Stimulated activated CD8-positive, alpha-beta memory T cell treated with anti-CD3 and anti-CD28 coated beads, Interleukin-4, amount 100 ng/mL, for 24 hours (primary cell): ENCODE measurements around the gene RUNX1.

Source experiments
- DNase-seq: peaks from one replicate; pipeline ENCODE4 v3.0.0-alpha.2; 2020; ENCODE audit warnings: low read depth

The RUNX1 gene

DNA sequence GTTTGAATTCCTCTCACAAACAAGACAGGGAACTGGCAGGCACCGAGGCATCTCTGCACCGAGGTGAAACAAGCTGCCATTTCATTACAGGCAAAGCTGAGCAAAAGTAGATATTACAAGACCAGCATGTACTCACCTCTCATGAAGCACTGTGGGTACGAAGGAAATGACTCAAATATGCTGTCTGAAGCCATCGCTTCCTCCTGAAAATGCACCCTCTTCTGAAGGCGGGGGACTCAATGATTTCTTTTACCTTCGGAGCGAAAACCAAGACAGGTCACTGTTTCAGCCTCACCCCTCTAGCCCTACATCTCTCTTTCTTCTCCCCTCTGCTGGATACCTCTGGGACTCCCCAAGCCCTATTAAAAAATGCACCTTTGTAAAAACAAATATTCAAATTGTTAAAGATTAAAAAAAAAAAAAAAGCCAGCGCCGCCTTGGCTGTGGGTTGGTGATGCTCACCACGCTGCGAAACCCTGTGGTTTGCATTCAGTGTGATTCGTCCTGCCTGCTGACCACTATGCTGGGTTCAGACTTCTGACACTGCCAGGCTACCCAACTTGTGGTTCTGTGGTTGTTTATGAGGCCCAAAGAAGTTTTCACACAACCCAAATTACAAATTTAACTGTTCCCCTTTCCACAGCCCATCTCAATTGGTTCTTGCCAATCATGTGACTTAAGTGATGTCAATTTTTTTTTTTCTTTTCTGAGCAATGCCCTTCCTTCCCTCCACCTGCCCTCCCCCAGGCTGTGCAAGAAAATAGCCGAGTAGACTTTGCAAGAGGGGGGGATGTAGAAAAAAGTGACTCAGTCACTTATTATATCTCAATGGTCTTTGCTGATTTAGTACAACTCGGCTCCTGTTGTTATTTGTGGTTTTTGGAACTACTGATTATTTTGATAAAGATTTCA is at the start of gene RUNX1:
TSS of gene RUNX1 (minus strand) at position 597 of the 912 bp plus-strand sequence.
- DNase-seq: peak; percentile 69

DNA sequence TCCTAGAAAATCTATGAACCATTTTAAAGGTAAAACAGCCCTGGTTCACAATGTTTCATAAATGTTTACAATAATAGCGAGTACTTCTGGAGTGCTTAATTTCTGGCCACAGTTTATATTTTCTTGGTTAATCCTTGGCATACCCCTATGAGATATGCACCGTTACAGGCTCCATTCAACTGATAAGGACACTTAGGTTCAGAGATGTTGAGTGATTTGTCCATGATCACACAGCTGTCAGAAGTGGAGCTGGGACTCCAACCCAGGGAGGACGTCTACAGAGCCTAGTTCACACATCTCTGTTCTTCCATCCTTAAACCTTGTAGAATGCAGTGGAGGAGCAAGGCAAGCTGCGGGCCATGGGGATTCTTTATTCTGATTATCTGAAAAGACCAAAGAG is 48.4 kb upstream of the RUNX1 start:
- DNase-seq: no peak

DNA sequence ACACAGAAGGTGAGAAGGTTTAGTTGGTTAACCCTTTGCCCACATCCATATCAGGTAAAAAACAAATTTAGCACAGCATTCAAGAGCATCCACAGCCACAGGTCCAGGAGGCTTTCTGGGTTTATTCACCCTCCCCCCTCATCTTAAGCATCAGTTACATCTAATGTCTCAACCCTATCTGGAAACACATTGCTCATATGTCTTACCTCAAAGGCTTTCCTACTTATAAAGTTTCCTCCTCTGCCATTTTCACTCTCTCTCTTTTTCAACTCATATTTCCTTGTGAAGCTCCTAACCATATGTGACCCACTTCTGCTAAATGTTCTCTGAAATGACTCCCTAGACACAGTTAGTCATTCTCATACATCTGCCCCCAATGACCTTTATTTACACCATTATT is 47.9 kb upstream of the RUNX1 start:
- no peak for DNase-seq

DNA sequence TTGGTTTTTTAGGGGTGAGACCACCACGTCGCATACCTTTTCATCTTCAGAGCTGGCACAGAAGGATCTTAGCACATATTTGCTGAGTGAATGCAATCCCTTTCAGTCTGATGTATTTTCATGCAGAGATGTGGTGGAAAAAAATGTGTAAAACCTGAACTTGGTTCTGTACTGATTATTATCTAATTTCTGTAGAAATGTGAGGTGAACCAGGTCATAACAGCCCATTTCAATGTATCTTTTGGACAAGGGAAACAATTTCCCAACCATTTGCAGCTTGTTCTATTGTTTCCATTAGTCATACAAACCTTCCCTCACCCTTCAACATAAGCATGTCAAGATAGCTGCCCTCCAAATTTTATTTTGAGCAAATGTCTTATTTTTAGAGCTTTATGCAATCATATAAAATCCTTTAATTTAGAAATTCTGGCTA is 46.8 kb upstream of the RUNX1 start:
- no peak for DNase-seq

DNA sequence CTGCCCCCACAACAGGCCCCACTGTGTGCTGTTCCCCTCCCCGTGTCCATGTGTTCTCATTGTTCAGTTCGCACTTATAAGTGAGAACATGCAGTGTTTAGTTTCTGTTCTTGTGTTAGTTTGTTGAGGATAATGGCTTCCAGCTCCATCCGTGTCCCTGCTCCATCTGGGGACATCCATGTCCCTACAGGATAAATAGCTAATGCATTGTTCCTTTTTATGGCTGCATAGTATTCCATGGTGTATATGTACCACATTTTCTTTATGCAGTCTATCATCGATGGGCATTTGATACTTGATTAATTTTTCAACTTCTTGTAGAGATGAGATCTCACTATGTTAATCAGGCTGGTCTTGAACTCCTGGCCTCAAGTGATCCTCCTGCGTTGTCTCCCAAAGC is 44.4 kb upstream of the RUNX1 start:
- no peak for DNase-seq

DNA sequence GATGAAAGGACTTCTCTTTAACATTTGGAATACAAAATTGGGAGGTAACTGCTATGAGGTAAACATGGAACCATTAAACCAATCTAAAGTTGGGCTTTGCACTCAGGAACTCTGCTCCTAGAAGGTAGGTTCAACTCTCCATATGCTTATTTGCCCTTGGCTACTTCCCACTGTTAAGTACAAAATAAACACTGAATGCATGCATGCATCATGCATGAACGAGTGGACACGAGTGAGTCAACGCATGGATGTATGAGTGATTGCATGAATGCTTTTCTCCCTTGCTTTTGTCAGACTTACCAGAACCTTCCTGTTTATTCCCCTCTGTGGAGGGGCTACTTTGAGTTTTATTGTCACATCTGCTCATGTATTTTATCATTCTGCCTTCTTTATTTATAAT is 42.4 kb upstream of the RUNX1 start:
- DNase-seq: no peak

DNA sequence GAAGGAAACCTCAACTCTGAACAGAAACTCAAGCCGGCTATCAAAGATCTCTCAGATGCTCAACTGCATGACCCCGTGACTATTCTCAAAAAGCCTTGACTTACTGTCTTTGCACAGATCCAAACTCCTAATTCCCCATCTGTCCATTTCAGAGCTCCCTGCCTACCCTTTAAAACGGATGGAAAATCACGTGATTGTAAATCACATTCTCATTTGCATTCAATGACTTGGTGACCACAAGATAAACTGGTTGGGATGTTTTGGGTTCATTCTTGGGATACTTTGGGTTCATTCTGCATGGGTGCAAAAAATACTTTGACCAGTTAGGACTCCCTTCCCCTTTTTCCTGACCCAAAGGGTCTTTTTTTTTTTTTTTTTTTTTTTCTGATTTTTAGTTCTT is 41.3 kb upstream of the RUNX1 start:
- DNase-seq: no peak

DNA sequence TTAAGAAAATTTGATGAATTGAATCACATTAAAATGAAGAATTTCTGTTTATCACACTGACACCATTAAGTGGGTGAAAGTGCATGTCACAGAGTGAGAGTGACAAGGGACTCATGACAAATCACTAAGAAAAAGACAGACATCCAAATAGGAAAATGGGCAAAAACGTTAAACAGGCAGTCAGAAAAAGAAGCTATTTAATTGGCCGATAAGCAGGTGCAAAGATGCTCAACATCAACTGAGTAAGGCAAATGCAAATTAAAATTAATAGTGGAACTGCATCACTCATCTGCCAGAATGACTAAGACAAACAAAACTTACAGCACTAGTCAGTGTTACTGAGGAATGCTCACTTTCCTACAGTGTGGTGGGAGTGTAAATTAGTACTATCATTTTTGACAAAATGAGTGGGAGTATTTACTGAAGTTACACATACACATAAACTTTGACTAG is 39.2 kb upstream of the RUNX1 start:
- DNase-seq: no peak

DNA sequence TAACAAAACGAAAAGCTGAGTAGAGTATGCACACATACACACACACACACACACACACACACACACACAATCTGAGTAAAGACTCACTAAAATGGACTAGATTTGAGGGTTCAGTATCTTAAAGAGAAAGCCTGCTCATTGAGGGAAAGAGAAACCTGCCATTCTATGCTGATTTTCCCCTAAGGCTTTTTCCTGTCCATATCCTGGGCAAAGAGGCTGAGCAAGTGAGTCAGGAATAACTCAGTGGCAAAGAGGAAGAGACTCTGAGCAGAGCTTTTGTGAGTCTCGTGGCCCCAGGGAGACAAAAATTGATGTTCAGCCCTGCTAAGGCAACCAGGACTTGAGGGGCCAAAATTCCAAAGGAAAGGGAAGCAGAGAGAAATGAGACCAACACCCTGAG is 37.3 kb upstream of the RUNX1 start:
- DNase-seq: no peak

DNA sequence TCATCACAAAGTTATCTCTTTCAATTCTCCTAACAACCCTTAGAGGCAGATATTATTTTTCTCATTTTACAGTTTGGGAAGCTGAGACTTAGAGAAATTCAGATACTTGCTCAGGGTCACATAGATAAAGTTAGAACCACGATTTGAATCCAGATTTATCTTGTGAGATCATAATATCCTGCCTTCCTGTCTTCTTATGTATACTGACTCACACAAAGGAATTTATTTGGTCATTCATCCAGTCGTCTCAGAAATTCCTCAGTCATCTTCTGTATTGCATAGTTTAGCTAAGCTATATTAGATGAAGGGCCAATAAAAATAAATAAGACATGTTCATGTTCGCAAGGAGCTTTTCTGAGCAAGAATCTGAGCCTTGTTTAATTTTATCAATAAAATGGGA is 35.8 kb upstream of the RUNX1 start:
- DNase-seq: no peak

DNA sequence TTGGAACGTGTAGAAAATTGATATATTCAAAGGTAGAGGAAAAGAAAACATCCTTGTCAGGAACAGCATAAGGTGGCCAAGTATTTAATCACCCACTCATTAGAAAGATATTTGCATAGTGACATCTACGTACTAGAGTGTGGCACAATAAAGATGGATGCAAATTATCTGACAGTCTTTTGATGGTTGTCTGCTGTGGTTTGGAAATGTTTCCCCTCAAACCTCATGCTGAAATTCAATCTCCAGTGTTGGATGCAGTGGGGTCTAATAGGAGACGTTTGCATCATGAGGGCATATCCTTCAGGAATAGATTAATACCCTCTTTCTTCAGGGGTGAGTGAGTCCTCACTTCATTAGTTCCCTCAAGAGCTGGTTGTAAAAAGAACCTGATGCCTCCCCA is 34.1 kb upstream of the RUNX1 start:
- no peak for DNase-seq

DNA sequence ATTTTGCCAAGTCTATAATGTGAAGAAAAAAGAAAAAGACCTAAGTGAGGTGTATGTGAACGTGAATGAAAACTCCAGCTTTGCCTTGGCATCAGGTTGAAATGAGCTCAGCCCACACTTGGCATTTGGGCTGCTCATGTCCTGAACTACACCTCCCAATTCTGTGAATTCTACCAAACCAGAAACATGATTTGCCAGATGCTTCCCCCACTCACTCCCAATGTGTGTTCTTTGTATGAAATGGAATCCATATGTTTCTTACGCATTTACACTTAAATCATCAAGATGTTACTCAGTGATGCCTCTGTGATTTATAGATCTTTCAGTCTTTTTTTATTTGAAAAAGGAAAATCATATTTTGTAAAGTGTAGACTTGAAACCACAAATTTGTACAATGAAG is 32.8 kb upstream of the RUNX1 start:
- DNase-seq: no peak

DNA sequence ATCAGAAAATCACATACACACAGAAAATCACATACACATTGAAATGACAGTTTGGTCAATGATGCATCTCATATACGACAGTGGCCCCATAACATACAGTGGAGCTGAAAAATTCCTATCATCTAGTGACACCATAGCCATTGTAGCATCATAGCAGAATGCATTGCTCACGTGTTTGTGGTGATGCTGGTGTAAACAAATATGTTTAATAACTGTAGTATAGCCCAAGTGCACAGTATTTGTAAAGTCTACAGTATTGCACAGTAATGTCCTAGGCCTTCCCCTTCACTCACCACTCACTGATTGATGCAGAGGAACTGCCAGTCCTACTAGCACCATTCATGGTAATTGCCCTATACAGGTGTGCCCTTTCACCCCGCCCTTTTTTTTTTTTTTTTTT is 30.1 kb upstream of the RUNX1 start:
- no peak for DNase-seq

DNA sequence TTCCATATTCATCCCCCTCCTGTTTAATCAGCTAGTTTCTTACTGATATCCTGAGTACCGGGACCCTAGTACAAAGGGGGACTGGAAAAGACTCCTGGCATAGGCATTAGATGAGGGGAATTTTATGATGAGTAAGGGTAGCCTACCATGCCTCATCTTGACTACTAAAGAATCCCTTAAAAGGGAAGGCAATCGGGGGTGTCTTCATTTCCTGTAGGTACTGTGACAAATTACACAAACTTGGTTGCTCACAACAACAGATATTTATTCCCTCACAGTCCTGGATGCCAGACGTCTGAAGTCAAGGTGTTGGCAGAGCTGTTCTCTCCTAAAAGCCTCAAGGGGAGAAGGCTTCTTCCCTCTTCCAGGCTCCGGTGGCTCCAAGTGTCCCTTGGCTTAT is 28.9 kb upstream of the RUNX1 start:
- DNase-seq: no peak

DNA sequence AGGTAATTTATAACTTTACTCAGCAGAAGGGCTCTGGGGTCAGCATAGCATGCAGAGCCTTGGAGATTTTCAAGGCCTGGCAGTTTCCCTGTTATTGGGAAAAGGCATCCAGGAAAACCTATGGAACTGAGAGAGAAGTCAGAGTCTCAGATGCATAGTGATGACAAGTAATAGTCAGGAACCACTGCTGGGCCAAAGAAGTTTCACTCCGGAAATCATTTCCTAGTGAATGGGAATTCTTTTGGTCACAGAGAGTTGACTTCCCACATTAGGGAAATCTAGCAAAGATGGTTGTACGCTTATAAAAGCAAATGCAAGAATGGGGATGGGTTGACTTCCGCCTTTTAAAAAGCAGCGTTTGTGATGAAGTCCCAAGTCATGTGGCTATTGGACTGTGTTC is 28.4 kb upstream of the RUNX1 start:
- DNase-seq: no peak

DNA sequence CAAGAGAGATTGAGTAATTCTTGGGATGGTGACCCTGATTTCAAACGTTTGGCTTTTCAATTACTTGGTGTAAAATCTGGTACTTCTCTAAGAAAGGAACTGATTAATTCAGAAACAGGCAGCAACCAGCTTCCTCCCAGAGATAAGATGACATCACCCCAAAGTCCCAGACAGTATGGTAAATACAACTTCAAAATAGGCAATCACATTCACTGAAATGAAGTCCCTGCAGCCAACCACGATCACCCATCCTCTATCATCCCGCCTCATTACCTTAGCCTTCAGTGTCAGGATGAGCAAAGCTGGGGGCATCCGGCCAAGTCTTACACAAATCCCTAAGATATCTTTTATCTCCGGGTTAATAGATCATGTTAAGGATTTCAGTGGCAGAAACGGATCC is 26.4 kb upstream of the RUNX1 start:
- no peak for DNase-seq

DNA sequence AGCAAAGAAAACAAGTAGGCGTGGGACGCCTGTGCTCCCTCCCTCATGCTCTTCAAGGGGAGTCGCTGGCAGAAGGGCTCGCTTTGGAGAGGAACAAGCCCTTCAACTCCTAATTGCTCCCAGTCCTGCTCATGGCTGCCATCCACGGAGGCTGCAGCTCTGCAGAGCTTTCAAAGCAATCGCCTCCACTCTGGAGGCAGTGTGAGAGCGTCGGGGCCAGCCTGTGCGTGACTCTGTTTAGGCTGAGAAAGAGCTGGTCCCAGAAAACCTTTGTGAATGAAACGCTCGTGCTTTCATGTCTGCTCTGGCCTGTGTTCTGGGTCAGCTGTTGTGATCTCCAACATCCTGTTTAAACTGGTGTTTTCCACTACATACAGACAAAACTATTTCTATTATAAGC is 23.9 kb upstream of the RUNX1 start:
- DNase-seq: no peak

DNA sequence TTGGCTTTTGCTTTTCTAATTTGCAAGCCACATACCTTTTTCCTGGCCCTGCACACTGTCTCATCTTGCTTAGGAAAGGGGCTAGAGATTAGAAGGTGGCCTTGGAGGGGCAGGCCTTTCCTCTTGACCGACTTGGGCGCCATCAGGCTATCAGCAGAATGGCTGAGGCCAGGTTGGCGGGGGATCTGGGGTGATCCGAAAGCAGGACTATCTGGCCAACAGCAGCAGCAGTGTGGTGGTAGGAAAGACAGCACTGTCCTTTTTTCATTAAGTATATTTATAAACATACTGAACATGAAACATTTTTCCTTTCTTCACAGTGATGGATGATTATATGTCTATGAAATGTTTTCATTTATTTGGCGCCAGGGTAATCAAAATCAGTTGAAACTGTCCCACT is 23.5 kb upstream of the RUNX1 start:
- no peak for DNase-seq

DNA sequence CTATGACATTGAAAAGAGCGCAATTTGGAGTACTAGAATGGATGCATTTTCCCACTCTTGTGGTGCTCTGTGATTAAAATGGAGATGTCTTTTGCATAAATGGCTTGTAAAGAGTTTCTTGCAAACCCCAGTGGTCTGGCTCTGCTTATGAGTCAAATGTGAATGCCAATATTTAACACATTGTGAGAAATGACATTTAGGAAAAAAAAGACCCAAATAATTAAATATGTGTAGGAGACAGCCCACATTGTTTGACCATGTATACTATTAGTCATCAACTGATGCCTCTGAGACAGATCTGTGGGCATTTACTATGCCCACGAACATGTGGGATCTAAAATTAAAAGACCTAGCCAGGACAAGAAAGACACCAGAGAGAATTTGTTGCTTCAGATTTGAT is 22.2 kb upstream of the RUNX1 start:
- DNase-seq: no peak

DNA sequence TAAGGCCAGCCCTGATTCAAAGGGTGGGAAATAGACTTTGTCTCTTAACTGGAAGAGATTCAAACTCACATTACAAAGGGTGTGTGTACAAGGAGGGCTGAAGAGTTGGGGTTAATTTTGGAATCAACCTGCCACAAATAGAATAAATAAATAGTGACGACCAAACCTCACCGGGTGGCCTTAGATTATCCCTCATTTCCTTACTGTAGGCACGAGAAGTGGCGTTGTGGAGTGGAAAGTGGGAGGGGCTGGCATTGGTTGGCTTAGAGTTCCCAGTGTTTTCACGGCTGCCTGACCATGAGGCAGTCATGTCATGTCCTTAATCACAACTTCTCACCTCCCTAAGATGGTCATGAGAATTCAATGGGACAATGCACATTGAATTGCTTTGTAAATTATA is 21.3 kb upstream of the RUNX1 start:
- no peak for DNase-seq

DNA sequence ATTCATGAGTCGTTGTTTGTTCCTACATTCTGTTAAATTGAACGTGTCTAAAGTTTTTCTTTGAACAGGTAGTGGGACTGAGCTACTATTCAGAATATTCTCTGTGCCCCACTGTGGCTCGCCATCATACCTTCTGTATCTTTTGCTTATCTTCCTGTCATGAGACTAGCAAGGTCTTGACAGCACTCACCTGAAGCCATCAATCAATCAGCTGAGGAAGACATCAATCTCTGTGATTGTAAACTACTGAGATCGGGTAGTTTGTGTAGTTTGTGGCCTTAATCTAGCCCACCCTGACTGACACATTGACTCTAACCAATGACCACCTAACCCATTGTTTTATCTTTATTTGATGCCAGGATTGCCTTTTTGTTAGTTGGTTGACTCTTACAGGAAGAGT is 17.7 kb upstream of the RUNX1 start:
- no peak for DNase-seq

DNA sequence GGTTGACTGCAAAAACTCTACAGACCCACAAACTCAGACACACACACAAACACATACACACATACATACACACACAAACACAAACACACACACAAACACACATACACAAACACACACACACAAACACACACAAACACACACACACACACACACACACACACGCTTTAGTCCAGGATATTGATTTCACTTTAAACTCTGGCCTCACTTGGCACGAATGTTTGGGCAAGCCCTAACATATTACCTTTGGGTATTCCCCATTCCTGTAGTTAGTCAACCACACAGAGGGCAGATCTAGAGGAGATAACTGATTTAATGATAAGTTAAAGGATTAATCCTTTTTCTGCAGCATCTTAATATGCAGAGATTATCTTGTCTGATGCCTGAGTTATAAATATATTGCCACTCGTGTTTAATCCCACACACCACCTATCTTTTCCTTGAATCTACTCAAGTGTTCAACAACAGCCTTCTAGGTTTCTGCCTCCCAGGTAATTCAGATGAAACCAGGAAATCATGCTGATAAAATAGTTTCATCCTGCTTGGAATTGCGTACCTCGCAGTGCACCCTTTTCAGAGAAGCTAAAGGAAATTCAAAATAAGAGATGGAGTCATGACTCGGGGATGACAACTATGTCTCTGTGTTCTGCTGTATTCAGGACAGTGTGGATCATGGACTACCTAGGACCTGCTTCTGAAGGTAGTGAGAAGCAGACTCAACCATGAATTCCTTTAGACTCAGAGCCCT is 14.5 kb upstream of the RUNX1 start:
- no peak for DNase-seq

DNA sequence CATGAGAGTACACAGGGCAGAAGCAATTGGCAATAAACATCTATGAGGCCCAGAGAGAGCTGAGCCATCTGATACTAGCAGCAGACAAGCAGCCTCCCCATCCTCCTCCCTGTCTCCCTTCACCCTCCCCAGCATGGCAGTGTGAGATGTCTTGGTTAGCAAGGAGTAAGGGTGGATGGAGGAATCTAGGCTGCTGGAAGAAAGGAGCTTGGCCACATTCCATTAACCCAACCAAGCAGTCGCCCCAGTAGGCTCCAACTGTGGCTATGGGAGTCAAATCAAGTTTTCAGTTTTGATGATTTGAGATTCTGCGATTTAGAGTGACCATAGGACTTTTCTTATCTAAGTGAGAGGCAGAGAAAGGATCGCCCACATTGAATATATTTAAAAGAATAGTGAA is 12.9 kb upstream of the RUNX1 start:
- no peak for DNase-seq
